GM21619 (cell line): Measurements from ENCODE around the gene EIF4G3.
"Not testable (repeated sequence)": the region's sequence is repeated elsewhere in the genome, so short reads cannot be mapped to it uniquely, and the experiment has no call there.

Experiments used
- ATAC-seq: cut with Tn5 transposase; IDR thresholded peaks from one replicate; pipeline ENCODE4 v1.9.1; 2021; ENCODE audit not compliant: unreplicated experiment

The EIF4G3 gene

DNA sequence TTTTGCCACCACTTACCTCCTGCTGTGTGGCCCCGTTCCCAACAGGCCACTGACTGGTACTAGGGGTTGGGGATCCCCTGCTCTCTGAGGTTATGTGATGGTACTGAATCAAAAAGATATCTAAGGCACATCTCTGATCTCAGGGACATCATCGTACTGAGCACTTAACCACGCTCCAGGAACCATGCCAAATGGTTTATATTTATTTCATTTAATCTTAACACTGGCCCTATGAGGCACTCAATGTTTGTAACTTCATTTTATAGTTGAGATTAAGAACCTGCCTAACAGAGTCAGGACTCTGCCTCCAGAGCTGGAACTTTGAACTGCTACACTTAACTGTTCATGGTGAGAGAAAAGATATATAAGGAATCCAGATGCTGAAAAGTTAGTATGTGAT, 291.6 kb downstream of the EIF4G3 start:
- no peak for ATAC-seq

DNA sequence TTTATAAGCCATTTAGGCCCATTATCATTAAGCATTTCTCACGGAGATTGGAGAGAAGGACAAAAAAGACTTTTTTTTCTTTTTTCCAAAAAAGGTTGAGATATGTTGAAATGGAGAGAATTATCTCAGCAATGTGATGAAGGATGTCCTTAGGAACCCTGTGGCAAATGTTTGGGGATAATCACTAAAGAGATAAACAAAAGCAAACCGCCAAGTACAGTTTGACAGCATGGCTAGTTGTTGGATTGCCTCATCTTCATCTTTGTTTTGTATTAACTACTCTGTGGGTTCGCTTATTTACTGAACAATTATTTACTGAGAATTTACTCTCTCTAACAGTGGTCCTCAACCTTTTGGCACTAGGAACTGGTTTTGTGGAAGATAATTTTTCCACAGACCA, 292.2 kb downstream of the EIF4G3 start:
- no peak for ATAC-seq

DNA sequence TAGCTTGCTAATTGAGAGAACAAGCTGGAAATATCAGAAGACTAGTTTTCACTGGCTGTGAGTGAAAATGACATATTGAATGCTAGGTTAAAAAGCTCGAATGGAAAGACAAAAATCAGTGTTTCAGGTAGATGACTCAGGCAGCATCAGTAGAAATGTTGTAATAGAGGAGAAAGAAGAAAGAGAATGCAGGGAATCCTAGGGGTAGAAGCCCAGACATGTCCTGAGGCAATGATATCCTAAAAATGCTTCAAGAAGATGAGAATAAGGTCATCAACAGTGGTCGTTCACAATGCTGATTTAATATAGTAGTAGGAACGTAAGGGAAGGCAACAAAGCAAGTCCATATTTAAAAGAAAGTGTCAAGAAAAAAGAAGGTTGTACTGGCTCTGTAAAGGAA, 292.9 kb downstream of the EIF4G3 start:
- no peak for ATAC-seq

DNA sequence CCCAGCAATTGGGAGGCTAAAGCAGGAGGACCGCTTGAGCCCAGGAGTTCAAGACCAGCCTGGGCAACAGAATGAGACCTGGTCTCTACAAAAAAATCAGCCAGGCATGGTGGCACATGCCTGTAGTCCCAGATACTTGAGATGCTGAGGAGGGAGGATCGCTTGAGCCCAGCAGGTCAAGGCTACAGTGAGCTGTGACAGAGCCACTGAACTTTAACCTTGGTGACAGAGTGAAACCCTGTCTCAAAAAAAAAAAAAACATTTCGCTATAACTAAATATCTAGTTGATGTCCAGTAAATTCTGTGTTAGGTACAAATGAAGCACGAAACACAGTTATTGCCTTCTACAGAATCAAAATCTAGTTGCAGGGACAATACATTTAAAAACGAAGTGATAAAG, 293.9 kb downstream of the EIF4G3 start:
- no peak for ATAC-seq

DNA sequence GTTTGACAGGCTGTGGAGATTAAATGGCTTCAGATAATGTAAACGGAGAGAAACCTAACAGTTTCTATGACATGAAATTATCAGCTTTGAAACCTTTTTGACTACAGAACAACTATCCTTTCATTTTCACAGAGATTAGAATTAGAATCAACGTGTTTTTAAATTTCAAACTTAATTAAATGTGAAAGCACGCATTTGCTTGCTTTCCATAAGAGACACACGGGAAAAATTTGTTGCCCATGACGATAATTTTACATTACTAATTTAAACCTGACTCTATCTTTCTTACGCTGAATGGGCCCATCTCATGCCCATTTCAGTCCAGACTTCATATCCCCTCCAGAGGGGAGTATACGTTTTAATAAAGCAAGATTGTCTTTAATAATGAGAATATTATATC, 297.9 kb downstream of the EIF4G3 start:
- ATAC-seq: no peak

DNA sequence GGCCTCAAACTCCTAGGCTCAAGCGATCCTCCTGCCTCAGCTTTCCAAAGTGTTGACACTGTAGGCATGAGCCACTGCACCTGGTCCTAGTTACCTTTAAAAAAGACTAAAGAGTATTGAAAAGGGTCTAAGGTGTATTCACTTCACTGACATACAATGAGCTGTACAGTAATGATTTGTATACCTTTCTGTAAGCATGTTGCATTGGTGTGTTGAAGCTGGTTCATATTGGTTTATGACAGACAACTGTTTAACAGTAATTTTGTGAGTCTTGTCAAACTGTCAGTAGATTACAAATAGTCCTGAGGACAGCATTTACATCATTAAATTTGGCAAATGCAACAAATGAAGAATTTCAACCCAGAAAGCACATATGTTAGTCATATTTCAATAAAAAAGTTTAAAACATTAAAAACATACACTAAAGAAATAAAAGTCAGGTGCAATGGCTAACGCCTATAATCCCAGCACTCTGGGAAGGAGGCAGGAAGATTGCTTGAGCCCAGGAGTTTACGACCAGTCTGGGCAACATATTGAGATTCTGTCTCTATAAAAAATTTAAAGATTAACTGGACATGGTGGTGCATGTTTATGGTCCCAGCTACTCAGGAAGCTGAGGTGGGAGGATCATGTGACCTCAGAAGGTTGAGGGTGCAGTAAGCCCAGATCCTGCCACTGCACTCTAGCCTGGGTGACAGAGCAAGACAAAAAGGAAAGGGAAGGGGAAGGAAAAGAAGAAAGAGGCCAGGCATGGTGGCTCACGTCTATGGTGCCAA, 301.3 kb downstream of the EIF4G3 start:
- ATAC-seq: no peak

DNA sequence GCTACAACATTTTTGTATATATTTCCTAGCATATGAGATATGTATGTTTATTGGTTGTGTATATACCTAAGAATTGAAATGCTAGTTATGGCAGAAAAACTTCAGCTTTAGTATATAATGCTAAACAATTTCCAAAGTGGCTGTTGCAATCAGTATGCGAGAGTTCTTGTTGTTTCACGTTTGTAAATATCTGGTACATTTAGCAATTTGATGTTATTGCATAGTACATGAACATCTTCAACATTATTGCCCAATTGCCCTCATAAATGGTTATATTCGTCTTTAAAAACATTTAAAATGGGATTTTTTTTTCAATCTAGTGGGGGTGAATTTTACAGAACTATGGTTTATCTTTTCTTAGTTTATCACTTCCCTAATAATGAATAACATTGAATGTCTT, 303.4 kb downstream of the EIF4G3 start:
- no peak for ATAC-seq

DNA sequence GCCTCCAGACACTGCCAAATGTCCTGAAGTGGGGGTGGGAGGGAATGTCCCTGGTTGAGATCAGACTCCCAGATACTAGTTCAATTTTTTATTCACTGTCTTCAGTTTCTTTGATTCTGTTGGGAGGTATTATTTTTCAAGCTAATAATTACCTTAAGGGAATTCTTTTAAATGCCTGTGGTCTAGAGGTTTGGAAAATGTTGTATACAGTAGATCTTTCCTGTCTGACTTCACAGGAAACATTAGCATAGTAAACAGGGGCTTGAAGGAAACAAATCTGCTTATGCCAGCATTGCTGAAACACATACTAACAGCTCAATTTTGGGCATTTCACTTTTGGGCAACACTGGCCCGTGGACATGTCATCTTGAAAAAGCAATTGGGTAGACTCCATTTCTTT, 305.3 kb downstream of the EIF4G3 start:
- ATAC-seq: no peak

DNA sequence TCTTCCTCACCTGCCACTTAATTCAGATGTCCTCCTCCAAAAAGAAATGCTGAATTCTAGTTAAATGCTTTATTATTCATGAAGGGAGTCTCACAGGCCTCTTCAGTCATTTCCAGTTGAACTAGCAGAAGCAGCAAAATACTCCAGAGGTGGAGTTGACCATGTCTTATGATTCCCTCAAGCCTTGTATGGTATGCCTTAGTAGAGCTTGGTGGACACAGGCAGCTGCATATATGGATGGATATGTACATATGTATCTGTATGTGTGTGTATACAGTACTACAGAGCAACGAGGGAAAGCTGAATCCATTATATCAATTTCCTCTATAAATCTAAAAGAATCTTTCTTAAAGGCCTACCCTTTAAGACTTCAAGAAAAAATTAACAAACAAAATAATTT, 306.0 kb downstream of the EIF4G3 start:
- ATAC-seq: no peak

DNA sequence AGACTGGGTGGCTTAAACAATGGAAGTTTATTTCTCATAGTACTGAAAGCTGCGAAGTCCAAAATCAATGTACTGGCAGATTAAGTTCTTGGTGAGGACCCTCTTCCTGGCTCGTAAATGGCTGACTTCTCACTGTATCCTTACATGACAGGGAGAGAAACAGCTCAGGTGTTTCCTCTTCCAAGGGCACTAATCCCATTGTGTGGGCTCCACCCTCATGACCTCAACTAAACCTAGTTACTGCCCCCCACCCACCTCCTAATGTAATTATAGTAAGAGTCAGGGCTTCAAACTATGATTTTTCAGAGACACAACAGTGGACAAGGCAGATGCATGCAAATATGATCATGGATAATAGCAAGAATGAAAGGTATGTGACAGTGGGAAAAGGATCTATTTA, 308.4 kb downstream of the EIF4G3 start:
- no peak for ATAC-seq

DNA sequence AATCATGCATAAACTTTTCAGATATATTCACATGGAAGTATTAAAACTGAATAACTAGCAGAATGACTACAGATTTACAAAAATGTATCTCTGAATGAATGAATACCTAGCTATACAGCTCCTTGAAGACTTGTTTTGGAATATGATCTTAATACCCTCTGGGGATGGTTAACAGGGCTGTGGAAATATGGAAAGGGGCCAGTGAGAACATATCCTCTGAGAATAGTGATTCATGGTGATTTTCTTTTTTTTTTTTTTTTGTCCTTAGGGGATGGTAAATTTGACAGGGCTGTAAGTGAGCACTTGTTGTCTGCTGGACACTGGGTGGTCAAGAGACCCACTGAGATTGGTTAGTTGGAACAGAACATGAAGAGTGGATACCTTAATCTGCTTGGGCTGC, 308.9 kb downstream of the EIF4G3 start:
- no peak for ATAC-seq

DNA sequence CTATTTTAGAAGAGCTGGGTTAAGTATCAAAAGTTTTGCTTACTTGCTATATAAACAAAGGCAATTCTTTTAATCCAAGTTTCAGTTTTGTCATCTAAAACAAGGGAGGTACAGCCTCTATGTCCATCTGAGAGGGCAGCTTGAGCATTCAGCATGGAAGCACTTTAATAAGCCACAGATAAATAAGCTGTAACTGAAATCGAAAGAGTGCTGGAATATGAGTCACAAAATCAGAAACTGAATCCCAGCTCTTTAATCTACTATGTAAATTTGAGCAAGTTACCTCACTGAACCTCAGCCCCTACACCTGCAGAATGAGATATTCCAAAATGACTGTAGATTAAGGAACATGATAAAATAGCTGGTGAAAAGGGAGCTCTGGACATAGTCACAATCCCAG, 309.6 kb downstream of the EIF4G3 start:
- ATAC-seq: no peak

DNA sequence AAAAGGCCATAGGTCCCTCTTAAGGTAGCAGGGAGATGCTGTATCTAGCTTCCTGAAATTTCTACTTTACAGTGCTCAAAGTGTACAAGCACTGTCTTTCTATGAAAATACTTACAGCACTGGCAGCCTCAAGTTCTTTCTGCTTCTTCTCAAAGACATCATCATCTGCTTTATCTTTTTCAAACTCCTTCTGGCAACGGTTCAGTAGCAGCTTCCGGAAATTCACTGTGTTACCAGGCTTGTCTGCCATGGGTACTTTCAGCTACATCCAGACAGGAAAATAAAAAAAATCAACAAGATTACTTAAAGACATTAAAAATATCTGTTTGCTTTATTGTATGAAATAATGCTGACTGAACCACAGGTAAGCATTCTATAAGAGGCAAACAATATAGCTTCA, 311.7 kb downstream of the EIF4G3 start:
- no peak for ATAC-seq

DNA sequence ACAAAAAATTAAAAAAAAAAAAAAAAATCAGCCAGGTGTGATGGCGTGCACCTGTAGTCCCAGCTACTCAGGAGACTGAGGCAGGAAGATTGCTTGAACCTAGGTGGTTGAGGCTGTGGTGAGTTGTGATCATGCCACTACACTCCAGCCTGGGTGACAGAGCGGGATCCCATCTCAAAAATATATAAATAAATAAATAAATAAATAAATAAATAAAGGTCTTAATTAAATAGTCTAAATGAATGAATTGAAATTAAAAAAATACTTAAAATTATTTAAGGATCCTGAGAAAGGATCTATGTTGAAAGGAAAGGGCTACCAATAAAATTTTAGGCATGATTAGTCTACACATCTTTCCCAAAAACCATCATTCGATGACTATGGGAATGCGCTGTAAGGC, 322.2 kb downstream of the EIF4G3 start:
- no peak for ATAC-seq

DNA sequence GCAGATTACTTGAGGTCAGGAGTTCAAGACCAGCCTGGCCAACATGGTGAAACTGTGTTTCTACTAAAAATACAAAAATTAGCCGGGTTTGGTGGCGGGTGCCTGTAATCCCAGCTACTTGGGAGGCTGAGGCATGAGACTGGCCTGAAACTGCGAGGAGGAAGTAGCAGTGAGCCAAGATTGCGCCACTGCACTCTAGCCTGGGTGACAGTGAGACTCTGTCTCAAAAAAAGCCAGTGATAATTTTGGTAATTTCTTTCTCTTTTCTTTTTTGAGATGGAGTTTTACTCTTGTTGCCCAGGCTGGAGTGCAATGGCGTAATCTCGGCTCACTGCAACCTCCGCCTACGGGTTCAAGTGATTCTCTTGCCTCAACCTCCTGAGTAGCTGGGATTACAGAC, 324.9 kb downstream of the EIF4G3 start:
- ATAC-seq: not testable (repeated sequence)

DNA sequence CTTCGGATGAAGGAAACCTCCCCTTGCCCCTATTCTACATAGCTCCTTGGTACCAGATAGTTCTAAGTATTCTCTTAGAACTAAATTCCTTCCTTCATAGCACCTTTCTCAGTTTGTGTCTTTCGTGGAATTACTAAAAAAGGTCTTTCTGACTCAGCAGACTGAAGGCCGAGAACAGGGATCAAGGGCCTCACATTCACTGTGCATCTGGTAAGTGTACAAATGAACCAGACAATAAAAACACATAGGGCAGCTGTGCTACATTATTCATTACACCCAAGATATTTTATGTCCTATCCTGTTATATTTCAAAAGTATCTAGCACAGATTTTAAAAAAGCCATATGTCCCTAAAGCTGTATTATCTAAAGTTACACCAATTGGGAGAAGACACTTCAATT, 326.7 kb downstream of the EIF4G3 start:
- no peak for ATAC-seq

DNA sequence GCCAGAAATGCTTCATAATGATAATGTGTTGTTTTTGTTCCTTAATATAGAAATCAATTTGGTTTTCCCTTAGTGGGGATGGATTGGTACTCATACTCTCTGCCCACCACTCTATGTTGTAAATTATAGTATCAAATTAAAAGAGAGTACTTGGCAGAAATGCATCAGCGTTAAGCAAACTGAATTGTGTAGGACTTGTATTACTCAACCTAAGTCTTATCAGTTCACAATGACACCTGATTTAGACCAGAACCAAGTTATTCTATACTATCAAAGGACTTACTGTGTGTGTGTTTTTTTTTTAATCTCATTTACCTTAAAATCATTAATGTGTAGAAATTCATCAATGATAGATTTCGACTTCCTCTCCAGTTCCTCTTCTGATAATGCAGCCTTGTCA, 327.6 kb downstream of the EIF4G3 start:
- ATAC-seq: no peak

DNA sequence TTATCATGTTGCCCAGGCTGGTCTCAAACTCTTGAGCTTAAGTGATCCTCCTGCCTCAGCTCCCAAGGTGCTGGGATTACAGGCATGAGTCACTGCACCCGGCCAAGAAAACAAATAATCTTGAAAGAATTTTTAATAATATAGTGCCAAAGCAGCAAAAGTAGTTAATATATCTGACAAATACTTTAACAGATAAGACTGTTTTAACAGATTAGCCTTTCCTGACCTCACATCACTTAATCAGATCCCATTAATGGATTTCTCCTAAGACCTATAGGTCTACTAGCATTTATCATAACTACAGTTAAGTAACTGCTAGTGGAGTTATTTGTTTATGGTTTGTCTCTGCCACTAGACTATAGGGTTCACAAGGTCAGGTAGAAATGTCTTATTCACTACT, 328.5 kb downstream of the EIF4G3 start:
- ATAC-seq: no peak

DNA sequence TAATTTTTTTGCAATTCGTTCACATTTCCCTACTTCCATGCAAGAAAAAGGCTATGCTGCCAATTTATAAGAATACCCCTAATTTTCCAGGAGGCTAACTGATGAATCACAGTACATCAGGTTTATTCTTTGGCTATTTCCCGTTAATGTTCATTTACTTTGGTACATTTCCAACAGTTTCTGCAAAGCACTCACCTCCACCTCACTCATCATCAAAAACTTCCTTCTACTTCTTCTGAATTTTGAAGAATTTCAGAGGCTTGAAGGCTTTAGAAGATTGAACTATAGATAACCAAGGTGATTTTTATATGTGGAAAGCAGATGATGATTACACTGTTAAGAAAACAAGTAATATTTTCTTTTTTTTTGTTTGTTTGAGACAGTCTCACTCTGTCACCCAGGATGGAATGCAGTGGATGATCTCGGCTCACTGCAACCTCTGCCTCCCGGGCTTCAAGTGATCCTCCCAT, 329.1 kb downstream of the EIF4G3 start:
- no peak for ATAC-seq

DNA sequence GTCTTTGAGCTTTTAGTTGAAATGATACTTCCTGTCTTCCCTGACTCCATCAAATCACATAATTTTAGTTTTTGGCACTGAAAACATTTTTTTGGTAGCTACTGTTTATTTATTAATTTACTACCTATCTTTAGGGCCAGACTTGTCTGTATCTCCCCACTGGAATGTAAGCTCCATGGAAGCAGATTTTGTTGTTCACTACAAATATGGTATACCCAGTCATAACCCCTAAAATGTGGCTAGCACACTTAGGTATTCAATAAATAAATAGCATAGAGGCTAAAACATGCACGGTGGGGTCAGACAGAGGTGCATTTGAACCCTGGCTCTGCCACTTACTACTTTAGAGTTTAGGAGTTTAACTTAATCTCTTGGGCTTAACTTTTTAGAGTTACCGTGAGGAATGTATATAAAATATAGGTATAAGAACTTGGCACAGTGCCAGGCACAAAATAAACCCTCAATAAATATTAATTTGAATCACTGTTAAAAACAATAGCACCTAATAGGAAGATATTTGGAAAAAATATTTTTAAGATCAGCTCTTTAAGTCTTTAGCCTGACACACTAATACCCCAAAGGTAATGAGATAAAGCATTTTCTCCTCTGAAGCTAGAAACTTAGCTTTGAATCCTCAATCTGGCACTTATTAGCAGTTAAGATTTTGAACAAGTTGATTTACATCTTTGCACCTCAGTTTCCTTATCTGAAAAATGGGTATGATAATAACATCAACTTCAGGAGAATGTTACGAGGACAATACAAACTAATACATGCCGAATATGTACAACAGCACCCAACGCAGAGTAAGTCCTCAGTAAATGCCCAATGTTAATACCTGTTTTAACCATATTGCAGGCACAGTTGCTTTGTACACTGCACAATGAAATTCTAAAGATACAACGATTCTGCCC, 330.0 kb downstream of the EIF4G3 start:
- ATAC-seq: no peak

DNA sequence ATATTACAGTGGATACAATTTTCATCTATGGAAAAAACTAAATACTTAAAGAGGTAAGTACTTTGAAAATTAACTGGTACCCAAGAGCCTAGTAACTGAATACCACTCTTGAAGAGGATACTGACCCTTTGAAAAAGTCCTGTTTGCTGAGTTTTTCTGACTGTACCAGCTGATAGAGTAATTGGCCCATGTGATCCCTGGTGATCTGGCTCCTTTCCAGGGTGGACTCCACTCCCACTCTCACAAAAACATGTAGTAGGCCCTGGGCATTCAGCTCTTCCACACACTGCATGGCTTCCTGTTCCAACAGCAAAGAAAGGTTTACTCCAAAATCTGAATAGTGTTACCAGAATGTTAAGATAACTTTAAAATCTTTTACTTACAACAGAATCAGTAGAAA, 336.0 kb downstream of the EIF4G3 start:
- ATAC-seq: no peak

DNA sequence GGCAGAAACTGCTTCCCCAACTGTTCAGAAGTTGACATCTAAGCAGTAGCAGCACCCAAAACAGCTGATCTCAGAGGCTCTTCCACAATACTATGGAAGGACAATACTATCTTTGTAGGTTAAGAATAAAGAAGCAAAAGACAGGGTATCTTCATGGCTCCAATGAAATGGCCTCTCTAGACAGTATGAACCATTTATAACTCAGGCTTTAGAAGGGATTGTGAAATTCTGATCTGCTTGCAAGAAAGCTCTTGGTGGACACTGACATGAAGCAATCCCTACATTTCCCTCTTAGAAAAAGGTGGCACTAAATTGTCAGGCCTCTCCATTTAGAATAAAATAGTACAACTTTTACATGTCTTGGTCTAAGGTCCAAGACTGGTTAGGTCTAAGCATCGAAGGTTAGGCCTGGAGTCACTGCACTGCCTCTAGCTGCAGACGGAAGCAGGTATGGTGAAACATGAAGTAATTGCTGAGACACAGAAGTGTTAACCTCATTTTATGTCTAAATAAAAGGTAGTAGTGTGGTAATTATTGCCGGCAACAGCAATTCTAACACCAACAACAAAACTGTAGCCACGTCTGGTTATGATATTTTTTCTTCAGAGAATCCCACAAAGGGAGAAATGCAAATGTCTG, 339.0 kb downstream of the EIF4G3 start:
- no peak for ATAC-seq
